ENCODE results near the gene ATG9A. TPM values are rescaled to one million over a fixed set of nuclear protein-coding genes. Genes with fewer than 3 reads are reported as not detected.

The ATG9A gene
- total and polyA plus RNA-seq, 9 of the 15 experiments (the other 6 are each of a cell fraction or from before 2014, with no cell fraction given), result 0.25 to 65.6 (median 23.4) TPM

GRCh38 chr2:219218732-219219701 lies 10.4 kb downstream of the ATG9A start, which contains the start of gene ABCB6 (continued):
- TF ChIP-seq LEF1 (IDR thresholded peaks at IDR 0.05), result no peak
- no peak for TF ChIP-seq CHD4 (IDR thresholded peaks at IDR 0.05; ENCODE audit: insufficient read depth, insufficient replicate concordance, low read depth, low read length, poor library complexity, severe bottlenecking)
- no peak for TF ChIP-seq KDM1A (IDR thresholded peaks at IDR 0.05)
- 0 out of 2 replicates have a peak, but pooled peaks have one; percentile 39 for TF ChIP-seq ZNF232 (CRISPR knock-in tag; IDR thresholded peaks at IDR 0.05)
- no peak for TF ChIP-seq CSDE1 (IDR thresholded peaks at IDR 0.05)
- TF ChIP-seq E2F1 (CRISPR knock-in tag; IDR thresholded peaks at IDR 0.05), result no peak; the same call in 1 of the 2 replicates
- TF ChIP-seq ZSCAN29 (IDR thresholded peaks at IDR 0.05), result no peak
- TF ChIP-seq NFYB (IDR thresholded peaks at IDR 0.05; ENCODE audit: extremely low read depth, insufficient read length), result peak; percentile 43
- TF ChIP-seq CBX3 (IDR thresholded peaks at IDR 0.05; ENCODE audit: borderline replicate concordance in 1 of 2, low read length in 2 of 2), result 0 out of 3 replicates have a peak, but pooled peaks of 1 of the 2 experiments have one; percentile 70
- no peak for TF ChIP-seq BCOR (IDR thresholded peaks at IDR 0.05)
- TF ChIP-seq ZNF778 (CRISPR knock-in tag; IDR thresholded peaks at IDR 0.05), result no peak
- TF ChIP-seq ZNF280A (IDR thresholded peaks at IDR 0.05; ENCODE audit: low read depth, partially characterized antibody), result no peak
- TF ChIP-seq SIX5 (IDR thresholded peaks at IDR 0.05; ENCODE audit: borderline replicate concordance in 1 of 2, insufficient read depth in 1 of 2, low read depth in 1 of 2, low read length in 2 of 2), result no peak
- peak; percentile 97 for TF ChIP-seq L3MBTL2 (IDR thresholded peaks at IDR 0.05)
- TF ChIP-seq ELK3 (CRISPR knock-in tag; IDR thresholded peaks at IDR 0.05), result no peak
- no peak for TF ChIP-seq ZKSCAN1 (IDR thresholded peaks at IDR 0.05; ENCODE audit: low read depth, low read length)
- no peak for TF ChIP-seq ZNF431 (CRISPR knock-in tag; IDR thresholded peaks at IDR 0.05)
- TF ChIP-seq E2F6 (IDR thresholded peaks at IDR 0.05; ENCODE audit: borderline replicate concordance in 1 of 2, extremely low read depth in 1 of 2, insufficient read depth in 1 of 2, insufficient read length in 1 of 2, low read depth in 1 of 2, low read length in 1 of 2, poor library complexity in 1 of 2, severe bottlenecking in 1 of 2), result peak; percentile 97
- TF ChIP-seq ZNF282 (CRISPR knock-in tag; IDR thresholded peaks at IDR 0.05), result no peak
- peak; percentile 70 for TF ChIP-seq KDM5B (IDR thresholded peaks at IDR 0.05; ENCODE audit: insufficient replicate concordance, low read depth, low read length)
- TF ChIP-seq ARID2 (IDR thresholded peaks at IDR 0.05), result no peak
